Brain pericyte (primary cell): ENCODE results near the gene AARS2.

ENCODE experiments used
- DNase-seq: peaks from one replicate; pipeline ENCODE4 v3.0.0-alpha.2; 2012; ENCODE audit warnings: low read depth, low spot score

The AARS2 gene

GRCh38 chr6:44250067-44250717 lies 63.0 kb downstream of the AARS2 start:
- DNase-seq, result no peak
